Neural crest cell (in vitro differentiated cells): ENCODE measurements around the gene ZXDC. TPM values are rescaled to one million over a fixed set of nuclear protein-coding genes. Genes with fewer than 3 reads are reported as not detected.

Experiments used
- DNase-seq: peaks from one replicate; pipeline ENCODE4 v3.0.0; 2021; ENCODE audit warnings: low read depth, mixed read lengths, low spot score
- H3K27ac Mint-ChIP-seq: one replicate; pipeline ENCODE4 v1.8.0; 2021; ENCODE audit warnings: mild to moderate bottlenecking, mixed read lengths; ENCODE audit not compliant: unreplicated experiment
- H3K27me3 Mint-ChIP-seq: 2 replicates; pipeline ENCODE4 v1.8.0; 2021; ENCODE audit warnings: low read depth, mild to moderate bottlenecking, mixed read lengths
- H3K36me3 Mint-ChIP-seq: 2 replicates; pipeline ENCODE4 v1.8.0; 2021; ENCODE audit warnings: low read depth, mild to moderate bottlenecking, mixed read lengths
- H3K4me1 Mint-ChIP-seq: 2 replicates; pipeline ENCODE4 v1.8.0; 2021; ENCODE audit warnings: mixed read lengths
- H3K4me3 Mint-ChIP-seq: one replicate; pipeline ENCODE4 v1.8.0; 2021; ENCODE audit warnings: mild to moderate bottlenecking, mixed read lengths
- H3K9me3 Mint-ChIP-seq: 2 replicates; pipeline ENCODE4 v1.8.0; 2021; ENCODE audit warnings: mixed read lengths
- total RNA-seq: library from RNA; stranded (reverse); gene quantifications from 2 replicates; pipeline ENCODE4 v1.2.1, GENCODE V29; 2021
- TF ChIP-seq, protein P1 (sequence below): fragments of 200-600 bp; sonication (generic); conservative IDR thresholded peaks from 2 replicates; pipeline ENCODE4 v1.5.0; 2021; ENCODE audit warnings: antibody characterized with exemption, mild to moderate bottlenecking

ZXDC gene
- total RNA-seq, 1 donor from 2014 or later: 34.3 TPM

DNA sequence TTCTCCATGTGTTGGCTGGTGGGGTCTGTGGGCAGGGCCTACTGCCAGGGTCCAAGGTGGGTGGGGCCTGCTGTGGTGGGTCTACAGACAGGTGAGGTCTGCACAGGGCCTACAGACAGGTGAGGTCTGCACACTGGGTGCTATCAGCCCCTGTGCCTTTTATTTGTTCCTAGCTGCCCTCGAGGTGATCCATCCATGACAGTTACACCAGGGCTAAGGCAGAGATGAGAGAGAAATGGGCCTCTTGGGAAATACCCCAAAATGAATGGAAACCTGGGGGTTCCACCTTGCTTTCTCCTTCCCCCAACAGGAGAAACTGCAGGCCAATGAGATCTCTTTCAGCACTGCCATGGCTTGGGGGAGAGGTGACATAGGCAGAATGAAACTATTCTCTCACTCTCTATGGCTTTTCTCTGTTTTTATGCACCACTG, 44.6 kb downstream of the ZXDC start:
- no peak overlapping the region for H3K27ac Mint-ChIP-seq
- peaks cover 8% of the 10 kb centered on the region for H3K36me3 Mint-ChIP-seq
- peaks cover 7% of the 10 kb centered on the region for H3K4me1 Mint-ChIP-seq
- DNase-seq: no peak
- no peak overlapping the region for H3K4me3 Mint-ChIP-seq
- H3K27me3 Mint-ChIP-seq: no peaks in the 10 kb centered on the region
- TF ChIP-seq, protein P1, sequence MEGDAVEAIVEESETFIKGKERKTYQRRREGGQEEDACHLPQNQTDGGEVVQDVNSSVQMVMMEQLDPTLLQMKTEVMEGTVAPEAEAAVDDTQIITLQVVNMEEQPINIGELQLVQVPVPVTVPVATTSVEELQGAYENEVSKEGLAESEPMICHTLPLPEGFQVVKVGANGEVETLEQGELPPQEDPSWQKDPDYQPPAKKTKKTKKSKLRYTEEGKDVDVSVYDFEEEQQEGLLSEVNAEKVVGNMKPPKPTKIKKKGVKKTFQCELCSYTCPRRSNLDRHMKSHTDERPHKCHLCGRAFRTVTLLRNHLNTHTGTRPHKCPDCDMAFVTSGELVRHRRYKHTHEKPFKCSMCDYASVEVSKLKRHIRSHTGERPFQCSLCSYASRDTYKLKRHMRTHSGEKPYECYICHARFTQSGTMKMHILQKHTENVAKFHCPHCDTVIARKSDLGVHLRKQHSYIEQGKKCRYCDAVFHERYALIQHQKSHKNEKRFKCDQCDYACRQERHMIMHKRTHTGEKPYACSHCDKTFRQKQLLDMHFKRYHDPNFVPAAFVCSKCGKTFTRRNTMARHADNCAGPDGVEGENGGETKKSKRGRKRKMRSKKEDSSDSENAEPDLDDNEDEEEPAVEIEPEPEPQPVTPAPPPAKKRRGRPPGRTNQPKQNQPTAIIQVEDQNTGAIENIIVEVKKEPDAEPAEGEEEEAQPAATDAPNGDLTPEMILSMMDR: no peak
- H3K9me3 Mint-ChIP-seq: peaks cover 6% of the 10 kb centered on the region

DNA sequence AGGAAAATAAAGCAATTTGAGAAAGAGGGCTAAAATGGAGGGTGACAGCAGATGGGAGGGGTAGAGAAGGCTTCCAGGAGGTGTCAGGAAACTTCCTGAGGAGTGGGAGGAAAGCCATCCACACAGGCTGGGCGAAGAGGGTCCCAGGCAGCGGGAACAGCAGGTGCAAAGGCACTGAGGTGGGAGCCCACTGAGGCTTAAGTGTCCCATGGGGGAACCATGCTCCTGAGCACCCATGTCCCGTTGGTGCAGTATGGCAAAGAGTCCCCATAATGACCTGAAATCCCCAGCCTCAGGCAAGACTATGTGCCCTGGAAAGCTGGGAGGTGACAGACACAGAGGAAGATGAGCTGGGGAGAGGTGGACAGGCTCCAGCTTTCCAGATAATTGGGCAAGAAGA, 50.9 kb downstream of the ZXDC start:
- peaks cover 13% of the 10 kb centered on the region for H3K9me3 Mint-ChIP-seq
- no peak for DNase-seq
- H3K4me3 Mint-ChIP-seq: no peak overlapping the region
- peaks cover 5% of the 10 kb centered on the region for H3K4me1 Mint-ChIP-seq
- TF ChIP-seq, protein P1: no peak
- H3K27ac Mint-ChIP-seq: no peak overlapping the region
- peaks cover 15% of the 10 kb centered on the region for H3K36me3 Mint-ChIP-seq
- H3K27me3 Mint-ChIP-seq: no peaks in the 10 kb centered on the region

DNA sequence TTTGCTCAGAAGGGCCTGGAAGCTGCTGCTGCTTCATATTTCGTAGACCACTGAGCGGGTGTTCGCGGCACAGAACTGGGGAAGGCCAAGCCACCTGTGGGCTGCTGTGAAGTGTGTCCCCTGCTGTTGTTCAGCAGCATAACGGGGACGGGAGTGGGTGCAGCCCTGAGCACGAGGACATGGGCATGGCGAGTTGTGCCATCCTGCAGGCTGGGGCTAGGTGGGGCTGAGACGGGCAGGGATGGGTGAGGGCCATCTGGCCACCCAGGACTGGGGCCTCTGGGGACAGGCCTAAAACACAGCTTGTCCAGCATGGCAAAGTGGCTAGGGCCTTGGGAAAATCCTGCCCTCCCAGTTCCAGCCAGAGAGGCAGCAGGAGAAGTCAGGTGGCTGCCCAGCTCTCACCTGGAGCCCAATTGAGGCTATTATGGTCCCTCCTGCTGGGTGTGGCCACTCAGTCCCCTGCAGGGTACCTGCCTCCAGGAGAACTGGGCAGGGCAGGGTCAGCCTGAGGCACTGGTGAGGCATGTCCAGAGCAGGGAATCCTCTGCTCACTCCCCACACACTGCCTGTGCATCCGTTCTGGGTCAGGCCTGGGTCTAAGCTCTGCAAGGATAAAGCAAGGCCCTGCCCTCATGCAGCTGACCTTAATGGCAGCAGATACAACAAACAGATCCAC, 51.5 kb downstream of the ZXDC start:
- Mint-ChIP-seq H3K4me1 (peaks cover 5% of the 10 kb centered on the region), H3K27ac (no peak overlapping the region), H3K4me3 (no peak overlapping the region), H3K9me3 (peaks cover 13% of the 10 kb centered on the region), H3K27me3 (no peaks in the 10 kb centered on the region), H3K36me3 (peaks cover 15% of the 10 kb centered on the region)
- no peak for DNase-seq
- TF ChIP-seq, protein P1: no peak

DNA sequence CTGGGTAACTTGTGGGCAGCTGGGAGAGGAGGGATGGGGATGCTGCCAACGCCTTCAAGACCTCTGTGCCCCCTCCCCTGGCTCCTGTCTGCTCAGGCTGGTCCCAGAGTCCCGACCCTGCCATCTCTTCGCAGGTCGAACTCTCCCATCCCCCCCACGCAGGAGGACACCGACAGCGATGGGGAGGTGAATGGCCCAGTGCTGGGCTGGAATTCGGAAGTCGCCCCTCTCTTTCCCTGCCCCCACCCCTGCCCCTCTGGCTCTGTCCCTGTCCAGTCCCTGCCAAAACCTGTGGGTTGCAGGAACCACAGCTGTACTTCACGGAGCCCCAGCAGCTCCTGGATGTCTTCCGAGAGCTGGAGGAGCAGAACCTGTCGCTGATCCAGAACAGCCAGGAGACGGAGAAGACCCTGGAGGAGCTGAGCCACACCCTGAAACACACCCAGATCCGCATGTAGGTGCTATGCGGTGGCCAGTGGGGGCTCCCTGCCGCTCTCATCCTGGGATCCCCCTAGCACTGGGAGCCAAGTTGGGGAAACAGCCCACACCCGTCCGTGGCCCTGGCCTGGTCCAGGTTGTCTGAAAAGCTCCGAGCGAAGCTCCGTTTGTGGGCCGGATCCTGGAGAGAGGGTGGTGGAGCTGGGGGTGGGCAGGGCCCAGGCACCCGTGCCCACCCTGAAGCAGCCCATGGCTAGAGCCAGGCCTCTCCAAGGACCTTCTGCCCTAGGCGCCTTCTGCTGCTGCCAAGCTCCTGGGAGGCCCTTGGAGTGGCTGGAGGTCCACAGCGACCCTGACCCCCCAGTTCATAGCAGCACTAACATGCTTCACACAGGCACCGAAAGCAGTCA, 52.3 kb downstream of the ZXDC start:
- Mint-ChIP-seq H3K27ac (no peak overlapping the region), H3K36me3 (peaks cover 15% of the 10 kb centered on the region), H3K4me3 (no peak overlapping the region), H3K4me1 (peaks cover 5% of the 10 kb centered on the region), H3K9me3 (peaks cover 13% of the 10 kb centered on the region), H3K27me3 (no peaks in the 10 kb centered on the region)
- no peak for DNase-seq
- TF ChIP-seq, protein P1: no peak

DNA sequence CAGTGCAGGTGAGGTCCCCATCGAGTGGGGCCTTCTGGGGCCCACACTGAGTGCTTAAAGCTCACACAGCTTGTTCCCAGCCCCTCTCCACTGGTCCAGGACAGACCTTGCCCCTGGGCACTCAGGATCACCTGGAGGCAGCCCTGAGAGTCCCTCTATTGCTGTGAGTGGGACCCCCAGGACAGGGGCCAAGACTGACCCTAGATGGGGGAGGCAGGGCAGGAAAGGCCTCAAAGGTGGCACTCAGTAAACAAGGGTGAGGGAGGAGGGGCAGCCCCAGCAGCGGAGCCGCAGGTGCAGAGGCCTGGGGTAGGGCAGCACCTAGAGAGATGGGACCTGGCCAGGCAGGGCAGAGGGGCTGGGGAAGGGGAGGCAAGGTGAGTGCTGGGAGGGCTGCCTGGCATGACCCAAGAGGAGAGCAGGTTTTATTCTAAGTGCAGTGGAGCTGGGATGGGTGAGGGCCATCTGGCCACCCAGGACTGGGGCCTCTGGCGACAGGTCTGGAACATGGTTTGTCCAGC, 53.1 kb downstream of the ZXDC start:
- H3K27ac Mint-ChIP-seq: no peak overlapping the region
- peaks cover 15% of the 10 kb centered on the region for H3K36me3 Mint-ChIP-seq
- H3K4me1 Mint-ChIP-seq: peaks cover 5% of the 10 kb centered on the region
- H3K27me3 Mint-ChIP-seq: no peaks in the 10 kb centered on the region
- TF ChIP-seq, protein P1: no peak
- no peak for DNase-seq
- no peak overlapping the region for H3K4me3 Mint-ChIP-seq
- peaks cover 12% of the 10 kb centered on the region for H3K9me3 Mint-ChIP-seq
